Neural crest cell (in vitro differentiated cells): ENCODE measurements around the gene ITGA7. TPM values are rescaled to one million over a fixed set of nuclear protein-coding genes. Genes with fewer than 3 reads are reported as not detected.
A peak's percentile ranks its signal among the peaks of the same experiment; 100 is the strongest.

Source experiments
- DNase-seq: peaks from one replicate; pipeline ENCODE4 v3.0.0; 2021; ENCODE audit warnings: low read depth, mixed read lengths, low spot score
- H3K27ac Mint-ChIP-seq: one replicate; pipeline ENCODE4 v1.8.0; 2021; ENCODE audit warnings: mild to moderate bottlenecking, mixed read lengths; ENCODE audit not compliant: unreplicated experiment
- H3K27me3 Mint-ChIP-seq: 2 replicates; pipeline ENCODE4 v1.8.0; 2021; ENCODE audit warnings: low read depth, mild to moderate bottlenecking, mixed read lengths
- H3K36me3 Mint-ChIP-seq: 2 replicates; pipeline ENCODE4 v1.8.0; 2021; ENCODE audit warnings: low read depth, mild to moderate bottlenecking, mixed read lengths
- H3K4me1 Mint-ChIP-seq: 2 replicates; pipeline ENCODE4 v1.8.0; 2021; ENCODE audit warnings: mixed read lengths
- H3K4me3 Mint-ChIP-seq: one replicate; pipeline ENCODE4 v1.8.0; 2021; ENCODE audit warnings: mild to moderate bottlenecking, mixed read lengths
- H3K9me3 Mint-ChIP-seq: 2 replicates; pipeline ENCODE4 v1.8.0; 2021; ENCODE audit warnings: mixed read lengths
- total RNA-seq: library from RNA; stranded (reverse); gene quantifications from 2 replicates; pipeline ENCODE4 v1.2.1, GENCODE V29; 2021
- TF ChIP-seq, protein P1 (sequence below): fragments of 200-600 bp; sonication (generic); conservative IDR thresholded peaks from 2 replicates; pipeline ENCODE4 v1.5.0; 2021; ENCODE audit warnings: antibody characterized with exemption, mild to moderate bottlenecking

ITGA7 gene
- total RNA-seq, 1 donor from 2014 or later = 63.7 TPM

DNA sequence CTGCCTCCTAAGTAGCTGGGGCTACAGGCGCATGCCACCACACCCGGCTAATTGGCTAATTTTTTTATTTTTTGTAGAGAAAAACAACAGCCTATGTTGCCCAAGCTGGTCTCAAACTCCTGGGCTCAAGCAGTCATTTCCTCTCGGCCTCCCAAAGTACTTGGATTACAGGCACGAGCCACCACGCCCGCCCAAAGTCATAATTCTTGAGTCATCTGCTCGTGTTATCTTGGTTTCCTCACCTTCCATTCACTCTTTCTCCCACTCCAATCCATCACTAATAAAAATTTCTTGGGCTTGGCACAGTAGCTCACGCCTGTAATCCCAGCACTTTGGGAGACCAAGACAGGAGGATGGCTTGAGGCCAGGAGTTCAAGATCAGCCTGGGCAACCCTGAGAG lies 32.0 kb downstream of the ITGA7 start:
- H3K27ac Mint-ChIP-seq = no peak overlapping the region
- no peak overlapping the region for H3K4me3 Mint-ChIP-seq
- DNase-seq = no peak
- TF ChIP-seq, protein P1, sequence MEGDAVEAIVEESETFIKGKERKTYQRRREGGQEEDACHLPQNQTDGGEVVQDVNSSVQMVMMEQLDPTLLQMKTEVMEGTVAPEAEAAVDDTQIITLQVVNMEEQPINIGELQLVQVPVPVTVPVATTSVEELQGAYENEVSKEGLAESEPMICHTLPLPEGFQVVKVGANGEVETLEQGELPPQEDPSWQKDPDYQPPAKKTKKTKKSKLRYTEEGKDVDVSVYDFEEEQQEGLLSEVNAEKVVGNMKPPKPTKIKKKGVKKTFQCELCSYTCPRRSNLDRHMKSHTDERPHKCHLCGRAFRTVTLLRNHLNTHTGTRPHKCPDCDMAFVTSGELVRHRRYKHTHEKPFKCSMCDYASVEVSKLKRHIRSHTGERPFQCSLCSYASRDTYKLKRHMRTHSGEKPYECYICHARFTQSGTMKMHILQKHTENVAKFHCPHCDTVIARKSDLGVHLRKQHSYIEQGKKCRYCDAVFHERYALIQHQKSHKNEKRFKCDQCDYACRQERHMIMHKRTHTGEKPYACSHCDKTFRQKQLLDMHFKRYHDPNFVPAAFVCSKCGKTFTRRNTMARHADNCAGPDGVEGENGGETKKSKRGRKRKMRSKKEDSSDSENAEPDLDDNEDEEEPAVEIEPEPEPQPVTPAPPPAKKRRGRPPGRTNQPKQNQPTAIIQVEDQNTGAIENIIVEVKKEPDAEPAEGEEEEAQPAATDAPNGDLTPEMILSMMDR = no peak
- no peaks in the 10 kb centered on the region for H3K4me1 Mint-ChIP-seq
- H3K9me3 Mint-ChIP-seq = no peaks in the 10 kb centered on the region
- no peaks in the 10 kb centered on the region for H3K36me3 Mint-ChIP-seq
- H3K27me3 Mint-ChIP-seq = peaks cover 3% of the 10 kb centered on the region

DNA sequence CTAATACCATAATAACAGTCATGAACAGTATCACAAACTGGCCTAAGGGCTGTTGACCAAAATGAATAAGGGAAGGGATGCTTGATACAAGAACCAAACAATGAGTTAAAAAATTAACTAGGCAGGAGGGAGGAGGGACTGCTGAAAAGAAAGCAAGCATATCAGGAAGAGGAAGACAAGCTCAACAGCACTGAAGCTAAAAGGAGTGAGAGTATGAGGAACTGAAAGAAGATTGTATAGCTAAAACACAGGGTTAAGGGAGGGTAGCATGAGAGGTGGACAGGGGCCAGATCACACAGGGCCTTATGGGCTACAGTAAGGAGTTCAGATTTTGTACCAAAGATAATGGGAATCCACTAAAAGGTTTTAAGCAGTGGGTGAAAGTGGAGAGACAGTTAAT lies 34.1 kb downstream of the ITGA7 start:
- no peak for DNase-seq
- no peak overlapping the region for H3K27ac Mint-ChIP-seq
- TF ChIP-seq, protein P1 = no peak
- no peaks in the 10 kb centered on the region for H3K36me3 Mint-ChIP-seq
- no peaks in the 10 kb centered on the region for H3K9me3 Mint-ChIP-seq
- H3K27me3 Mint-ChIP-seq = peaks cover 2% of the 10 kb centered on the region
- no peak overlapping the region for H3K4me3 Mint-ChIP-seq
- H3K4me1 Mint-ChIP-seq = peaks cover 4% of the 10 kb centered on the region

DNA sequence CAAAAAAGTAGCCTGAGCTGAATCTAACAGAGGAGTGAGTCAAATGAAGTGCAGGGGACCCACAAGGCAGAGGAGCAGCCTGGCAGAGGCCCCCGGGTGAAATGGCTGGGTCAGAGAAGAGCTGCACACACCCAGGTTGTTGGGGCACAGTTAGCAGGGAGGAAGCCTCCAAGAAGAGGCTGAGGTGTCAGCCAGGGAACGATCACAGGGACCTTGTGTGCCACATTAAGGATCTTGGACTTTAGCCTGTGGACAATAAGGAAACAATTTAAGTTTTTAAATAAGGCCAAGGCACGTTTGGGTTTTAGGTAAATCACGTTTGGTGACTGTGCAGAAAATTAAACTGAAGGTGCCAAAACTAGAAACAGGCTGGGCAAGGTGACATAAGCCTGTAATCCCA lies 36.0 kb downstream of the ITGA7 start:
- H3K27me3 Mint-ChIP-seq = peaks cover 2% of the 10 kb centered on the region
- TF ChIP-seq, protein P1 = no peak
- H3K27ac Mint-ChIP-seq = no peak overlapping the region
- H3K4me1 Mint-ChIP-seq = peaks cover 4% of the 10 kb centered on the region
- no peak overlapping the region for H3K4me3 Mint-ChIP-seq
- no peak for DNase-seq
- no peaks in the 10 kb centered on the region for H3K9me3 Mint-ChIP-seq
- H3K36me3 Mint-ChIP-seq = no peaks in the 10 kb centered on the region

DNA sequence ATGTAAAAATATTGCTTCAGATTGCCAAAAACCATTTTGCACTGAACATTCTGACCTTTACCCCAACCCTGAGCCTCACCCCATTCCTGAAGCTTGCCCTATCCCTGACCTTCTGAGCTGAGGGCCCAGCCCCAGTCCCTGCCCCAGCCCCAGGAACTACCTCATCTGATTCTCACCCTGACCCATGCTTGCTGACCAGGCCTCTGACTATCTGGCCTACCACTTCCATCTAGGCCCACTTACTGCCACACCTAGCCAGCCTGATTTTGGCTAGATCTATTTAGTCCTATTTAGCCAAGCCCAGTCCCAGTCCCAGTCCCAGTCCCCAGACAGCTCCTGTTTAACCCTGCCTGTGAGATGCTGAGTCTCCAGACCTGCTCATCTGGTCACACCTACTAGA lies 37.4 kb downstream of the ITGA7 start:
- no peaks in the 10 kb centered on the region for H3K9me3 Mint-ChIP-seq
- TF ChIP-seq, protein P1 = no peak
- peak overlapping the region; percentile 38 for H3K27ac Mint-ChIP-seq
- H3K4me1 Mint-ChIP-seq = peaks cover 4% of the 10 kb centered on the region
- DNase-seq = no peak
- no peak overlapping the region for H3K4me3 Mint-ChIP-seq
- H3K36me3 Mint-ChIP-seq = no peaks in the 10 kb centered on the region
- H3K27me3 Mint-ChIP-seq = no peaks in the 10 kb centered on the region

DNA sequence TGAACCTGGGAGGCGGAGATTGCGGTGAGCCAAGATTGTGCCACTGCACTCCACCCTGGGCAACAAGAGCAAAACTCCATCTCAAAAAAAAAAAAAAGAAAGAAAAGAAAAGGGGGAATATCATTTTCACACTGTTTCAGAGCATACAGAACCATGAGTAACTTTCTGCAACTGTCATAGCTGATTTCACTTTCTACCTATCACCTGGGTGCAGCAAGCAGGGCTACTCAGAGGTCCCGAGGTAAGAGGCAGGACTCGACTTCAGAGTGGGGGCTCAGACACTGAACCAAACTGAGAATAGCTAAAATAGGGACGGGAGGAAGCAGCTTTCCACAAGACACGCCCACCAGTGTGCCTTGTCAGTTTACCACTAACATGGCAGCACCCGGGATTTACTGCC lies 41.2 kb downstream of the ITGA7 start:
- Mint-ChIP-seq H3K27ac (no peak overlapping the region), H3K9me3 (no peaks in the 10 kb centered on the region), H3K36me3 (no peaks in the 10 kb centered on the region), H3K4me3 (no peak overlapping the region), H3K4me1 (peaks cover 4% of the 10 kb centered on the region), H3K27me3 (no peaks in the 10 kb centered on the region)
- TF ChIP-seq, protein P1 = no peak
- DNase-seq = no peak

DNA sequence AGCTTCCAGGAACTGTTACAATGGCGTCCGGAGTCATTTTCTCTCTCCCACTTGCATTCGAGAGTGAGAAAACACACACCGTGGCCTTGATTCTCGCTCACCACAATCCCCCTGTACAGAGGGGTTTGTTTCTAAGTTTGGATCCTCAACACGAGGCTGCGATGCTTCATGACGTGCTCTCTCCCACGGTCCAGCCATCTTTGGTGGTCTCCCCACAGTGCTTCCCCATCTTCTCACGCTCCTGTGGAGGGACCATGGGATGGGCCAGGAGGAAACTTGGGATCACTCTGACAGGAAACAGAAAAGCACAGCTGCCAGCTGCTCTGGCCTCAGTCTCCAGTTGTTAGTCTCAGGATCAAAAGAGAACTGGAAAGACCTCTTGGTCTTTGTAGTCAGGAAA lies 42.9 kb downstream of the ITGA7 start:
- Mint-ChIP-seq H3K4me1 (no peaks in the 10 kb centered on the region), H3K36me3 (no peaks in the 10 kb centered on the region), H3K27ac (no peak overlapping the region), H3K4me3 (no peak overlapping the region), H3K27me3 (no peaks in the 10 kb centered on the region), H3K9me3 (no peaks in the 10 kb centered on the region)
- no peak for DNase-seq
- TF ChIP-seq, protein P1 = no peak
